ENCODE measurements around the gene ANAPC16.
"Not testable (repeated sequence)": the region's sequence is repeated elsewhere in the genome, so short reads cannot be mapped to it uniquely, and the experiment has no call there.

Gene ANAPC16

DNA sequence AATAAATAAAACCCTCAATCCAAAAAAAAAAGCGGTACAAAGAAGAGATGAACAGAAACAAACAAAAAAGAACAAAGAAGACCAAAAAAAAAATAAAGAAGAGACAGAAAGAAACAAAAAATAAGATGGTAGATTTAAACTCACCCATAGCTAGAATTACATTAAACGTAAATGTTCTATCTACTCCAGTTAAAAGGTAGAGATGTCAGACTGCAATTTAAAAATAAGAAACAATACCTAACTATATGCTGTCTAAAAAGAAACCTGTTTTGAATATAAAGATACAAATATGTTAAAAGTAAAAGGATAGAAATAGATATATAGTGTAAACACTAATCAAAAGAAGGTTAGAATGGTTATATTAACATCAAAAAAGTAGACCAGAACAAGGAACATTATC is 31.7 kb upstream of the ANAPC16 start:
- no peak for DNase-seq (ENCODE audit: insufficient read length)
- TF ChIP-seq TAF1 (IDR thresholded peaks at IDR 0.05; ENCODE audit: borderline replicate concordance, low read depth, low read length) (no peak), POLR2A (IDR thresholded peaks at IDR 0.05; ENCODE audit: low read depth, low read length) (no peak), POLR2AphosphoS5 (IDR thresholded peaks at IDR 0.05; ENCODE audit: low read depth, low read length) (no peak)
- FAIRE-seq, result no peak

DNA sequence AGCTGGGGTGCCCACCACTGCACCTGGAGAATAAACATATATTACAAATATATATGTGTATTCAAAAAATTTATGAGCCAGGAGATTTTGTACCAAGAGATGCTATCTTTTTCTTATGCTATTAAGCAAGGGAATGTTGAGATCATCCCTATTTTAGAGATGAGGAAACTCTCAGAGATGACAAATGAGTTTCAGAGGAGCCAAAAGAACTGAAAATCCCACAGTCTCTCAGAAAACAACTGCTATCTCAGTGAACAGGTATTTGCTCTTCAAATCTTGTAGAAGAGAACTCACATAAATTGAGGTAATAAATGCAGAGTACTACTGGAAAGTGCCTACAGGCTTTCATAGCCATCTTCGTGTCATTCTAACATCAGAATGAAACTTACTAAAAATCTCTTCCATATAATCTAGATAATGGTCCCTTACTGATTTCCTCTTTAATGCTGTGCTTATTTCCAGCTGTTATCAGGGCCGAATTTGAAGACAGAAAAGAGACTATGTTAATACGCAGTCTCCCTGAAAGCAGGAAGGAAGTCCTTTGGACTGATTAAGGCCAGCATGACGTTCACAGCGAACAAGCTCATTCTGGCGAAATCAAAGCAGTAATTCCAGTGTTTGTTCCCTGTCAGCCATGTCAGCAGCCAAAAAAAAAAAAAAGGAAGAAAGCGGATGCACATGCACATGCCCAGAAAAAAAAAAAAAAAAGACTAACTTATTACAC is 29.4 kb upstream of the ANAPC16 start:
- DNase-seq (ENCODE audit: insufficient read length), result no peak

DNA sequence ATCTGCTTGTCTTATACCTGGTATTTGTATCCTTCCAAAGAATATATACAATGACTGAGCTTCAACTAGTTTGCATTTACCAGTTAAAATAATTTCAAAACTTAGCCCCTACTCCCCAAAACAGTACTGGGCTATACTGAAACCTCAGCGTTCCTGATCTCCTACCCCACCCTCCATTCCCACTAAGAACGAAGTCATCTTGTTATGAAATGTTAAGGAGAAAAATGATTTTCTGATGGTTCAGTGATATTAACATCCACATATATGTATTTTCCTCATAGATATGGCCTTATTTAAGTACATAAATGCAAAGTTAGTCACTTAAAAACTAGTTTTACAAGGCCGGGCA is 28.9 kb upstream of the ANAPC16 start:
- FAIRE-seq (no peak), DNase-seq (ENCODE audit: insufficient read length) (no peak)
- no peak for TF ChIP-seq POLR2A (IDR thresholded peaks at IDR 0.05; ENCODE audit: low read depth, low read length)
- no peak for TF ChIP-seq TAF1 (IDR thresholded peaks at IDR 0.05; ENCODE audit: borderline replicate concordance, low read depth, low read length)
- no peak for TF ChIP-seq POLR2AphosphoS5 (IDR thresholded peaks at IDR 0.05; ENCODE audit: low read depth, low read length)

More for the DNA sequence above, 29.4 kb upstream of the ANAPC16 start:
- TF ChIP-seq POLR2A (IDR thresholded peaks at IDR 0.05; ENCODE audit: low read depth, low read length) (no peak), POLR2AphosphoS5 (IDR thresholded peaks at IDR 0.05; ENCODE audit: low read depth, low read length) (no peak)
- FAIRE-seq, result no peak

DNA sequence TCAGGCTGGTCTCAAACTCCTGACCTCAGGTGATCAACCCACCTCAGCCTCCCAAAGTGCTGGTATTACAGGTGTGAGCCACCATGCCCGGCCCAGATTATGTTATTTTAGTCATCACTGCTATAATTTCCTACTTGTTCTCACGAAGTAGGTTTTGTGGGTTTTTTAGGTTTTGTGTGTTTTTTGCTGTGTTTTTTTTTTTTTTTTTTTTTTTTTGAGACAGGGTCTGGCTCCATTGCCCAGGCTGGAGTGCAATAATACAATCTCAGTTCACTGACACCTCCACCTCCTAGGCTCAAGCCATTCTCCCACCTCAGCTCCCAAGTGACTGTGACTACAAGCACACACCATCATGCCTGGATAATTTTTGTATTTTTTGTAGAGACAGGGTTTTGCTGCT is 20.9 kb upstream of the ANAPC16 start:
- TF ChIP-seq TAF1 (IDR thresholded peaks at IDR 0.05; ENCODE audit: borderline replicate concordance, low read depth, low read length) (no peak), POLR2AphosphoS5 (IDR thresholded peaks at IDR 0.05; ENCODE audit: low read depth, low read length) (no peak), POLR2A (IDR thresholded peaks at IDR 0.05; ENCODE audit: low read depth, low read length) (no peak)
- DNase-seq (ENCODE audit: insufficient read length) (no peak), FAIRE-seq (no peak)

DNA sequence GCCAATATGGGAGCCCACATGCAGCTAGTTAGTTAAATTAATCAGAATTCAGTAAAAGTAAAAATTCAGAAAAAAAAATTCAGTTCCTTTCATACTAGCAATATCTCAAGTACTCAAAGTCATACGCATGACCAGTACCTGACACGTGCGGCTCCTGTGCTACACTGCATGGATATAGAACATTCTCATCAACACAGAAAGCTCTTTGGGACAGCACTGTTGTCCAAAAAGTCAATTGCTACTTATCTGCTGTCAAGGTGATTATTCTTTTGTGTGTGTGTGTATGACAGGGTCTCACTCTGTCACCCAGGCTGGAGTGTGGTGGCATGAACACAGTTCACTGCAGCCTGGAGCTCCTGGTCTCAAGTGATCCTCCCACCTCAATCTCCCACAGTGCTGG is 14.9 kb upstream of the ANAPC16 start:
- DNase-seq (ENCODE audit: insufficient read length) (no peak), FAIRE-seq (no peak)
- TF ChIP-seq POLR2AphosphoS5 (IDR thresholded peaks at IDR 0.05; ENCODE audit: low read depth, low read length), result no peak
- TF ChIP-seq TAF1 (IDR thresholded peaks at IDR 0.05; ENCODE audit: borderline replicate concordance, low read depth, low read length), result no peak
- TF ChIP-seq POLR2A (IDR thresholded peaks at IDR 0.05; ENCODE audit: low read depth, low read length), result no peak

DNA sequence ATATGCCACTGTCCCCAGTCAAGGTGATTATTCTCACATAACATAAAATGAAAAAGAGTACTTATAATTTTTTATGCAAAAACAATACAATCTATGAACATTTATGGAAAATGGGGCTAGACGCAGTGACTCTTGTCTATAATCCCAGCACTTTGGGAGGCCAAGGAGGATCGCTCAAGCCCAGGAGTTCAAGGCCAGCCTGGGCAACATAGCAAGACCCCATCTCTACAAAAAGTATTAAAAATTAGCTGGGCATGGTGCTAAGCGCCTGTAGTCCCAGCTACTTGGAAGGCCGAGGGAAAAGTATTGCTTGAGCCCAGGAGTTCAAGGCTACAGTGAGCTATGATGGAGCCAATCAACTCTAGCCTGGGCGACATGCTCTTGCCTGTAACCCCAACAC is 14.5 kb upstream of the ANAPC16 start:
- no peak for DNase-seq (ENCODE audit: insufficient read length)
- no peak for FAIRE-seq
- no peak for TF ChIP-seq POLR2AphosphoS5 (IDR thresholded peaks at IDR 0.05; ENCODE audit: low read depth, low read length)
- TF ChIP-seq TAF1 (IDR thresholded peaks at IDR 0.05; ENCODE audit: borderline replicate concordance, low read depth, low read length), result no peak
- TF ChIP-seq POLR2A (IDR thresholded peaks at IDR 0.05; ENCODE audit: low read depth, low read length), result no peak

DNA sequence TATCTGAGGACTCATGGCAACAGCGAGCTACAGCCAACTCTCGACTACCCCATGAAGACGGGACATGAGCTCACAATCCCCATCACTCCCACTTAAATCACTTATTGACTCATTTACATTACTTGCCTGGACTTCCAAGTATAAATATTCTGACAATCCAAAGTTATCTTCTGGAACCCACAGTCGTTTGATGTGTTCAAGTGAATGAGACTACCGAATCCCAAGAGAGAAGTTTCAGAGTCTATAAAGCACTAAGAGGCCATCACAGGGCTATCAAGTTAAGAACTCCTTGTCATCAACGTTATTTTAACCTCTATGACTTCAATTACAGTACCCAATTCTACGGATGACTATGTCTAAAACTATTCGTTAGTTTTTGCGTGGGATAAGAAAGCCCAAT is 11.5 kb upstream of the ANAPC16 start:
- no peak for FAIRE-seq
- no peak for DNase-seq (ENCODE audit: insufficient read length)
- TF ChIP-seq POLR2A (IDR thresholded peaks at IDR 0.05; ENCODE audit: low read depth, low read length) (no peak), POLR2AphosphoS5 (IDR thresholded peaks at IDR 0.05; ENCODE audit: low read depth, low read length) (no peak), TAF1 (IDR thresholded peaks at IDR 0.05; ENCODE audit: borderline replicate concordance, low read depth, low read length) (no peak)

DNA sequence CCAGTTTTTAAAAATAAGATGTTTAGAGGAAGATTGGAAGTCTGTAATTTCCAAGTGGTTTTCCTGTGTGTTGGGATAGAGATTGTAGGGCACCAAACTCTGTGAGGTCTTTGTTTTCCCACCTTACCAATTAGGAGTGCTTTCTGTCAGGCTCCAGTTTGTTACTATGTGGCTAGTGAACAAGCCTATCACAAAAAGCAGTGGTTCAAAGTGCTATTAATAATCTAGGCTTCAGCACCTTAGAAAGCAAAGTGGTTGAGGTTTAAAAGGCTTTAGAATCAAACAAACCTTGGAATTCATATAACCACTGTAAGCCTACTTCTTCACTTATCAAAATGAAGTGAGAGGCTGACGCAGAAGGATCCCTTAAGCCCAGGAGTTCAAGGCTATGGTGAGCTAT is 11.1 kb upstream of the ANAPC16 start:
- no peak for FAIRE-seq
- TF ChIP-seq POLR2AphosphoS5 (IDR thresholded peaks at IDR 0.05; ENCODE audit: low read depth, low read length) (no peak), TAF1 (IDR thresholded peaks at IDR 0.05; ENCODE audit: borderline replicate concordance, low read depth, low read length) (no peak), POLR2A (IDR thresholded peaks at IDR 0.05; ENCODE audit: low read depth, low read length) (no peak)
- DNase-seq (ENCODE audit: insufficient read length), result no peak

DNA sequence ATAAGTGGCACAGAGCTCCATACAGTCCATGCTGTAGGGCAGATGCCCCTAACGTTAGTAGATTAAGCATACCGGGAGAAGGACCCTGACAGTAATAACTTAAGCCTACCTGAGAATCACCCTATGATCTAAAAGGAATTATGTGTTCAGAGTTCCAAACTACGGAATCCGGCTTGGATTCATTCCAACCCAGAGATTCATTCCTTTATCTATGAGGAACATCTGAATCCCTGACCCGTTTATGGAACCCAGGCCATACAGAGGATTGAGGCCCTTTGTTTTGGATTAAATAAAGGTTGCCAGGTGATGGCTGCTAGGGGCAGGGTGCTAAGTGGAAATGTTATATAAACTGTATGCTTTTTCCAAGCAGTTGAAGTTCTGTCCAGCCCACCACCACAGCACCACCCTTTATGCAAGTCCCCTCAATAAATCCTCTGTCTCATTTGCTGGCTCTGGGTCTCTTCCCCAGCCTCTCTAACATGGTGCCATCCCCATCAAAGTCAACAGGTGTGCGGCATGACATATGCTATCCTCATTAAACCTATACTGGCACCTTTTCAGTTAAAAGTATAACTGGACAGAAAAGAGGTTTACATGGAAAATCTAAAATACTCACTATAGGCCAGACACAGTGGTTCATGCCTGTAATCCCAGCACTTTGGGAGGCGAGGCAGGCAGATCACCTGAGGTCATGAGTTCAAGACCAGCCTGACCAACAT is 9.1 kb upstream of the ANAPC16 start:
- TF ChIP-seq POLR2A (IDR thresholded peaks at IDR 0.05; ENCODE audit: low read depth, low read length), result no peak
- TF ChIP-seq TAF1 (IDR thresholded peaks at IDR 0.05; ENCODE audit: borderline replicate concordance, low read depth, low read length), result no peak
- TF ChIP-seq POLR2AphosphoS5 (IDR thresholded peaks at IDR 0.05; ENCODE audit: low read depth, low read length), result no peak
- FAIRE-seq, result no peak

DNA sequence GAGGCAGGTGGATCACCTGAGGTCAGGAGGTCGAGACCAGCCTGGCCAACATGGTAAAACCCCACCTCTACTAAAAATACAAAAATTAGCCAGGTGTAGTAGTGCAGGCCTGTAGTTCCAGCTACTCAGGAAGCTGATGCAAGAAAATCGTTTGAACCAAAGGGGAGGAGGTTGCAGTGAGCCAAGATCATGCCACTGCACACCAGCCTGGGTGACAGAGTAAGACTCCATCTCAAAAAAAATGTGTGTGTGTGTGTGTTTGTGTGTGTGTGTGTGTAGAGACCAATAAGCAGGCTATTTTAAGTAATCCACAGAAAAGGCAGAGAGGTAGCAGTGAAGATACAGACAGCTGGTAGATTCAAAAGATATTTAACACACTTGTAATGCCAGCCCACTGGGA is 7.3 kb upstream of the ANAPC16 start:
- not testable (repeated sequence) for FAIRE-seq; DNase-seq (ENCODE audit: insufficient read length)

More for the DNA sequence above, 9.1 kb upstream of the ANAPC16 start:
- DNase-seq (ENCODE audit: insufficient read length), result no peak

DNA sequence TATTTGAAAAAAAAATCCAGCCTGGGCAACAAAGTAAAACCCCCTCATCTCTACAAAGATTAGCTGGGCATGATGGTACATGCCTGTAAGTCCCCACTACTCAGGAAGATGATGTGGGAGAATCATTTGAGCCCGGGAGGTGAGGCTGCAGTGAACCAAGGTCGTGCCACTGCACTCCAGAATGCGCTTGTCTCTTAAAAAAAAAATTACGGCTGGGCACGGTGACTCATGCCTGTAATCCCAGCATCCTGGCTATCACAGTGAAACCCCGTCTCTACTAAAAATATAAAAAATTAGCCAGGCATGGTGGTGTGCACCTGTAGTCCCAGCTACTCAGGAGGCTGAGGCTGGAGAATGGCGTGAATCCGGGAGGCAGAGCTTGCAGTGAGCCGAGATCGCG is 4.4 kb upstream of the ANAPC16 start:
- DNase-seq (ENCODE audit: insufficient read length); FAIRE-seq: not testable (repeated sequence)

DNA sequence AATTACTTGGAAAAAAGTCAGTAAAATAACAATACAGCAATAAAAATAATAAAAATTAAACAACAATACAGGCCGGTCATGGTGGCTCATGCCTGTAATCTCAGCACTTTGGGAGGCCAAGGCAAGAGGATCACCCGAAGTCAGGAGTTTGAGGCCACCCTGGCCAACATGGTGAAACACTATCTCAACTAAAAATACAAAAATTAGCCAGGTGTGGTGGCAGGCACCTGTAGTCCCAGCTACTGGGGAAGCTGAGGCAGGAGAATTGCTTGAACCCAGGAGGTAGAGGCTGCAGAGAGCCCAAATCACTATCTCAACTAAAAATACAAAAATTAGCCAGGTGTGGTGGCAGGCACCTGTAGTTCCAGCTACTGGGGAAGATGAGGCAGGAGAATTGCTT is 4.0 kb upstream of the ANAPC16 start:
- DNase-seq (ENCODE audit: insufficient read length); FAIRE-seq: not testable (repeated sequence)

DNA sequence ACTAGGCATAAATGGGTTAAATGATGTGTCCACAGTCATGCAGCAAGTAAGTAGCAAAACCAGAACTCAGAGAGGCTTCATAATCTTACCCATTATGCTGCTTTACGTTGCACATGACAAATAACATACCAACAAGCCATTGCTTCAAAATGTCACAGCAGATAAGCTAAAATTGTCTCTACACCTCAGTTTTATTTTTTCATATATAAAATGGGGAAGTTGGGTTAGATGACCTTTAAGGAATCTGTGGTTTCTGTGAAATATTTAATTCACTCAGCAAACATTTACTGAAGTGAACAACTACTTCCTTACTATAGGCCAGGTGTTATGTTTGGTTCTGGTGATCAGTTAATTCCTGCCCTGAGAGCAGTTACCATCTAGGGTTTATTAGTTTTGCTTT is 2.5 kb downstream of the ANAPC16 start:
- TF ChIP-seq POLR2A (IDR thresholded peaks at IDR 0.05; ENCODE audit: low read depth, low read length) (no peak), TAF1 (IDR thresholded peaks at IDR 0.05; ENCODE audit: borderline replicate concordance, low read depth, low read length) (no peak), POLR2AphosphoS5 (IDR thresholded peaks at IDR 0.05; ENCODE audit: low read depth, low read length) (no peak)
- FAIRE-seq (peak; percentile 65), DNase-seq (ENCODE audit: insufficient read length) (no peak)
